ENCODE results near the gene LRBA.

The LRBA gene

DNA sequence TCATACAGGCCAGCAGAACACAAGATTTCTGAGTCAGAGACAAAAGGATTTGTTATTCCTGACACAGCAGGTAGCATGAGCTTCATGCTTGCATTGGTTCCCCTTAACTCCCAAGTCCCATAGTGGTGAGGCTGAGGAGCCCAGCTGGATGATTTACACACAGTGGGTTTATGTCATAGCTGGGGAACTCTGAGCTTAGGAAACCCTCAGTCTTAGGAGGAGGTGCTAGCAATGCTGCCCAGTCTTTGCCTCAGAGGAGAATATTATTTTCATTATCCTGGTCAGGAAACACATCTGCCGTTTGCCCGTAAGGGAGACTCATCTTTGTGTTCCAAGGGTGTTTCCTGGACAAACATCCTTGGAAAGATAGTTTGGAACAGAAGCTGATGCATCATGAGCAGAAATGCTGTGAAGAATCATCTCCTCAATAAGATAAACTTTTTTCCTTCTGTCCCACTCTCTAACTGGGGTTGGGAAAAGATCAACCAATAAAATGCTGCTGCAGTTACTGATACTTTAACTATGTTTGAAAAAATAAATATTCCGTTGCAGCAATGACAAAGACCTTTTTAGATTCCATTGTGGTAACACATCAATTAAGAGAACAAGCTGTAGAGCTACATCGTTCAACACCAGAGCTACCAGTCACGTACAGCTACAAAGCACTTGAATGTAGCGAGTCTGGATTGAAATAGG, 790.0 kb downstream of the LRBA start:
- TF ChIP-seq, protein P1, sequence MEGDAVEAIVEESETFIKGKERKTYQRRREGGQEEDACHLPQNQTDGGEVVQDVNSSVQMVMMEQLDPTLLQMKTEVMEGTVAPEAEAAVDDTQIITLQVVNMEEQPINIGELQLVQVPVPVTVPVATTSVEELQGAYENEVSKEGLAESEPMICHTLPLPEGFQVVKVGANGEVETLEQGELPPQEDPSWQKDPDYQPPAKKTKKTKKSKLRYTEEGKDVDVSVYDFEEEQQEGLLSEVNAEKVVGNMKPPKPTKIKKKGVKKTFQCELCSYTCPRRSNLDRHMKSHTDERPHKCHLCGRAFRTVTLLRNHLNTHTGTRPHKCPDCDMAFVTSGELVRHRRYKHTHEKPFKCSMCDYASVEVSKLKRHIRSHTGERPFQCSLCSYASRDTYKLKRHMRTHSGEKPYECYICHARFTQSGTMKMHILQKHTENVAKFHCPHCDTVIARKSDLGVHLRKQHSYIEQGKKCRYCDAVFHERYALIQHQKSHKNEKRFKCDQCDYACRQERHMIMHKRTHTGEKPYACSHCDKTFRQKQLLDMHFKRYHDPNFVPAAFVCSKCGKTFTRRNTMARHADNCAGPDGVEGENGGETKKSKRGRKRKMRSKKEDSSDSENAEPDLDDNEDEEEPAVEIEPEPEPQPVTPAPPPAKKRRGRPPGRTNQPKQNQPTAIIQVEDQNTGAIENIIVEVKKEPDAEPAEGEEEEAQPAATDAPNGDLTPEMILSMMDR (conservative IDR thresholded peaks at IDR 0.05; ENCODE audit: low read length): no peak
- peak overlapping the region; percentile 10 for H3K4me3 ChIP-seq (ENCODE audit: low read length)
- DNase-seq (ENCODE audit: low read depth): peak; percentile 95

DNA sequence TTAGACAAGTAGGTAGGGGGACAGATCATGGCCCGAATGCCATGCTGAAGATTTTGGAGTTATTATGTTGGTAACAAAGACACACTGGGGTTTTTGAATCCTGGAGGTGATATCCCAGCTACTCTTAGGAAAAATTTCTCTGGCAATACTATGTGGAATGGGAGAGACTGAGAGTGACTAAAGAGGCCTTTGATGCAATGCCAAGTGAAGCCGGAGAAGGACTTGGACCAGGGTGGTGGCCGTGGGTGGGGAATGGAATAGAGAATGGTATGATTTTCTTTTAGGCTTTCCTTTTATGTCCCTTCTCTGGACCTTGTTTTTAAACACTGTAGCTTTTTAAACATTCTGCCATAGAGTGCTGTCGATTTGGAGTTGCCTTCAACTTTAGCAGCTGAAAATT, 795.2 kb downstream of the LRBA start:
- TF ChIP-seq, protein P1 (conservative IDR thresholded peaks at IDR 0.05; ENCODE audit: low read length): no peak
- peak; percentile 55 for DNase-seq (ENCODE audit: low read depth)
- no peak overlapping the region for H3K4me3 ChIP-seq (ENCODE audit: low read length)

DNA sequence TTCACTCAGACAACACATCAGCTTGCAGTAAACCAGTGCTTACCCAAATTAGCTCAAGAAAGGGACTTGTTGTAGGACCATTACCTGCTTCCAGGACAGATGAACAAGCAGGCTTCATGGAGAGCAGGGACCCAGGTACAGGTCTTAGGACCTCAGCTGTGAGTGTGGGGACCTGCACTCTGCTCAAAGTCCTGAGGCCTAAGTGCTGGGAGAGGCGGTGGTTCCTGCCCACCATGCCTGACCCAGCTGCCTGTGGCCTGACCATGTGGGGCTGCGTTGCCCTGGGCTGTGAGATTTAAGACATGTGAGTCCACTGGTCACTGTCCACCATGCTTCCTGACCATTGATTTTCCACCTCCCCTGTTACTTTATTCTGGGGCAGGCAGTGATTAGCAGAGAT, 796.6 kb downstream of the LRBA start:
- no peak overlapping the region for H3K4me3 ChIP-seq (ENCODE audit: low read length)
- TF ChIP-seq, protein P1 (conservative IDR thresholded peaks at IDR 0.05; ENCODE audit: low read length): no peak
- DNase-seq (ENCODE audit: low read depth): no peak

DNA sequence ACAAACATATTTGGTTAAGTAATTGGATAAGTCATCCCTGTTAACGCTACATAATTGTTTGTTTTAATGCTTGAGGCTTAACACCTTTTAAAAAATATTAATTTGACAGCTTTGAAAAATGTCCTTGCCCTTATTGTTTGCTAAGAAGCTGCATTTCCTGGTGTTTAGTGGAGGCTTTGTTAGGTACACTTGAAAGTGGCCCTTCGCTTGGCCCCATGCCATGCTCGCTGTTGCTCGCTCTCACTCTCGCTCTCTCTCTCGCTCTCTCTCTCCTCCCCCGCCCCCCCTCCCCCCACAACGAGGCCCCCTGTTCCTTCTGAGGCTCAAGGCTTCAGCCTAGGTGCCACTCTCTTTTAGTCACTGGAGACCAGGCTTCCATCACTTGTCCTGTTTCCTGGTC, 797.3 kb downstream of the LRBA start:
- TF ChIP-seq, protein P1 (conservative IDR thresholded peaks at IDR 0.05; ENCODE audit: low read length): no peak
- no peak overlapping the region for H3K4me3 ChIP-seq (ENCODE audit: low read length)
- no peak for DNase-seq (ENCODE audit: low read depth)

DNA sequence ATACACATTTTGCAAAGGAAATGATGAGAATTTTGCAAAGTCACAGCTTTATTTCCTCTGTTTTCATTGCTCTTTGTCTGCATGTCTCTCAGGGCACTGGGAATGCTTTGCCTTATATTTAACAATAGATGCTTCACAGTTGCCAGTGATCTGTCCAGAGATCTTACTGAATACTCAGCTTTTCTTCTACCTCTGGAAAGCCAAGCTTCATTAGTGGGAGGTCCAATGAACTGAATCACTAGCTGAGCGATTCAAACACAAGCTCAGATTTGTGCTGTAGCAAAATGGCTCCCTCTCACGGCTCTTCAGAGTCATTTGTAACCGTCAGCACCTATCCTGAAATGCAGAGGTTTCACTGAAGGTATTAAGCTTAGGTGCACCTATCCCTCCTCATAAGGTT, 797.9 kb downstream of the LRBA start:
- H3K4me3 ChIP-seq (ENCODE audit: low read length): no peak overlapping the region
- peak; percentile 83 for DNase-seq (ENCODE audit: low read depth)
- TF ChIP-seq, protein P1 (conservative IDR thresholded peaks at IDR 0.05; ENCODE audit: low read length): peak; percentile 67

DNA sequence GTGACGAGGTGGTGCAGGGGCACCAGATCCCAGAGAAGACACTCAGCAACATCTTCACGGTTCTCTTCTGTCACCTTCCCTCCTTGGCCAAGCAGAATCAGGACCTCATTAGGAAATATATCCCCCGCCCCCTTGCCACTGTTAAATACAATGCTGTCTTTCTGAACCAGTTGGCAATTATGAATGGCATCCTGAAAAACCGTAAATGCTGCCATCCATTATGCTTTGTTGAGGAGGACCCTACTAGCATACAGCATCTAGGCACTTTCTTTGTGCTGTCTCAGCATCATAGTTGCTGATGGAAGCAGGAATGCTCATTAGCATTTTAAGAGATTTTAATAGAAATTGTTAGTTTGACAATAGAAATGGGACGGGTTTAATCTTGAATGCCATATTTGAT, 798.4 kb downstream of the LRBA start:
- no peak for DNase-seq (ENCODE audit: low read depth)
- H3K4me3 ChIP-seq (ENCODE audit: low read length): no peak overlapping the region
- TF ChIP-seq, protein P1 (conservative IDR thresholded peaks at IDR 0.05; ENCODE audit: low read length): no peak

DNA sequence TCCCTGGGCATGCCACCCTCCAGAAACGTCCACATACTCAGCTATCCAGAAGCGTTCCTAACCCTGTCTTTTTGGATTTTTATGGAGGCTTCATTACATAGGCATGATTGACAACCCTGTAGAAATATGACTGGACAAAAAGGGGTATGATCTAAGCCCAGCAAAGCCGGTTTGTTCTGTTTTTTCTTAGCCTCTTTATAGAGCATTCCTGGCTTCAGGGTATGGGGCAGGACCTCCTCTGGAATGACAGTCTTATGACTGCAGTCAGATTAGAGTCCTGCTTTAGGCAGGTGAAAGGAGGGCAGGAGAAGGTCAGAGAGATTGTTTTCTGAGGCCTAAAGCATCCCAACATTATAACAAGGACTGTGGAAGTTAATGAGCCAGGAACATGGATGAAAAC, 799.5 kb downstream of the LRBA start:
- no peak overlapping the region for H3K4me3 ChIP-seq (ENCODE audit: low read length)
- DNase-seq (ENCODE audit: low read depth): no peak
- TF ChIP-seq, protein P1 (conservative IDR thresholded peaks at IDR 0.05; ENCODE audit: low read length): no peak
